ENCODE measurements around the gene CLEC20A.
"Not testable (repeated sequence)": the region's sequence is repeated elsewhere in the genome, so short reads cannot be mapped to it uniquely, and the experiment has no call there.

Gene CLEC20A

DNA sequence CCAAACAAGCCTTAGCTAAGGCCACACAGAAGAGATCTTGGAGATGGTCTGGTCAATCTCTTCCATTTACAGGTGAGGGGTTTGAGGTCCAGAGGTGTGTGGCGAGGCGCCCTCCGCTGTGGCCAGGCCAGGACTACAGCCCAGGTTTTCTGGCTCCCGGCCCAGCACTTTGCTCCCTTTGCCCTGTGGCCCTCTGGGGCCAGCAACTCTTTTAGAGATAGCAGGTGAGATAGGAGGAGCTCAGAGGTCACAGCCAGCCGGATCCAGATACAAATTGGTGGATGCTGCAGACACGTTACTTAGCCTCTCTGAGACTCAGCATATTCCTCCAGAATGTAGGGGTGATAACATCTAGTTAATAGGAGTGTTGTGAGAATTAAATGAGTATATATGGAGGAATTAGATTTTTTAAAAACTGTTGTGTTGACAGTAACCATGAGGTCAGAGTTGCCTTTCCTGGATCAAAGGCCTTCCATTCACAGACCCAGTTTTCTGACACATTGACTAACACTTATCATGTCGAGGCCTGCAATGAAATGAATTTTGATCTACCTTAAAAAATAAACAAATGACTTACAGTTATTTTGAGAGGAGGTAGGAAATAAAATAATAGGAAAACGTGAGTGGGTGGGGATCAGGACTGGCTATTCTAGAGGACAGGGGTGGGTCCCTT, 32.7 kb upstream of the CLEC20A start:
- DNase-seq (ENCODE audit: low read depth in 3 of 3) = no peak

DNA sequence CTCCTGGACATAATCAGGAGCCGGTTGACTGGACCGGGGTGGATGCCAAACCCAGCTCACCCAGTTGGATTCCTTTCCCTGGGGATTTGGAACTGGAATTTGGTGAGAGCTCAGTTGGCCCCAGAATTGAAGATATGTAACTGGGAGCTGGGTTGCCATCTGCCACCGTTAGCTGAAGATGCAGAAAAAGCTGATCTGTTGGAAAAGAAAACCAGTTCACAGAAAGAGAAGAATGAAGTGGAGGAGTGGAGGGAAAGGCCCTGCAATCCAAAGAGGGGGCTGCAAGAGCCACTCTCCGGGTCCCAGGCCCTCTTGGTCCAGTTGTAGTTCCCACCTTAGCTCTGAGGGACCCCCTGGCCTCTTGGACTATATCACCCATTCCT, 32.2 kb upstream of the CLEC20A start:
- no peak for DNase-seq (ENCODE audit: low read depth in 3 of 3)

DNA sequence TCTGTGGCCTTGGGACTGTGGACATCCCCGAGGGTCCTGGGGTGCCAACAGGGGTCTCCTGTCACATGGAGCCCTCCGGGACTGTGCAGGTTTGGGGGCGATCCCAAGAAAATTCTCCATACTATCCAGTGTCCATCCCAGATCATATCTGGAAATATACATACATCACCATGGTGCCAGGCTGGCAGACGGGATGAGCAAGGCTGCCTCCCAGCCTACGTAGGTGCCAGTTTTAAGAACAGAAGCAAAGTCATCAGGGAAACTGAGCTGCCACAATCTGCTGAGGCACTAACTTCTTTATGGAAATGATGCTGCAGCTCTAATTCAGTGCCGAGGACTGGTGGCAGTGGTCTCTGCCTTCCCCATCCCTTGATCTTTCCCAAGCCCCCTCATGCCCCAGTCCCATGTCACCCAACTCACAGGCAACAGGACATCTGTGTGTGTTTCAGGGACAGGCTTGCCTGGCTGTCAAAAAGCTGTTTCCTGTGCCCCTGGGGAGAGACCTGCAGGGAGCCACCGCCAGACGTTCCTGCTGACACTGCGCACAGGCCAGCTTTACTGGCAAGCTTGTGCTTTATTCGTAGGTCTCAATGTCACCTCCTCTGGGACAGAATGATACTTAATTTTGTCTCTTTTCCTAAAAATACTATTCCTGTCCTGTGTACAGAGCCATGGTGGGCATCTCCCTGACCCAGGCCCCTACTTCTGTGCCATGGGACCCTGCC, 31.6 kb upstream of the CLEC20A start:
- no peak for DNase-seq (ENCODE audit: low read depth in 3 of 3)

- no peak for DNase-seq (ENCODE audit: low read depth in 3 of 3)
Observed at GRCh38 chr1:178527117-178527516, 30.4 kb upstream of the CLEC20A start.

GRCh38 chr1:178521241-178521640, 24.5 kb upstream of the CLEC20A start:
- no peak for DNase-seq (ENCODE audit: low read depth in 3 of 3)

DNA sequence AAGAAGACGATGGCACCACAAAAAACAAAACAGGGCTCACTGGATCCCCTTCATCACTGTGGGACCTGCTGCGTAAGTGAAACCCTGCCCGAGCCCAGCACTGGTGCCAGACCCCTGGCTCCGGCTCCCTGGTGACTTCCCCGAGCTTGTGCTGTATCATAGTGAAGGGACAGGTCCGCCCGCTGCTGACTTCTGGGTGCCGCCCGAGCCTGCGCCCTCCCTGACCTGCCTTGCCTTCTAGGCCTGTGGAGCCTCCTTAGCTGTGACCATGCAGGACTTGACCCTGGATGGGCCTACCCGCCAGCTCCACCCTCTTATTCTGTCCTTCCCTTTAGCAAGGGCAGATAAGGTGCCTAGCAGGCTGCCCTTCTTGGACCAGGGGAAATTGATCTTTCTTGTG, 24.0 kb upstream of the CLEC20A start:
- DNase-seq (ENCODE audit: low read depth in 3 of 3) = no peak

- no peak for DNase-seq (ENCODE audit: low read depth in 3 of 3)
Observed at GRCh38 chr1:178518894-178519293, 22.1 kb upstream of the CLEC20A start.

GRCh38 chr1:178516110-178516509, 19.3 kb upstream of the CLEC20A start:
- DNase-seq (ENCODE audit: low read depth in 3 of 3) = no peak

- no peak for DNase-seq (ENCODE audit: low read depth in 3 of 3)
Observed at GRCh38 chr1:178513278-178513983, 16.7 kb upstream of the CLEC20A start.

- DNase-seq (ENCODE audit: low read depth in 3 of 3) = no peak
Observed at GRCh38 chr1:178512566-178513277, 16.0 kb upstream of the CLEC20A start, which contains the start of gene TEX35. TSS of gene TEX35 (plus strand) at chr1:178513109. CDS start at chr1:178513189, 80 bp downstream.

GRCh38 chr1:178510155-178510554, 13.4 kb upstream of the CLEC20A start:
- no peak for DNase-seq (ENCODE audit: low read depth in 3 of 3)

- DNase-seq (ENCODE audit: low read depth in 3 of 3) = no peak
Observed at GRCh38 chr1:178509414-178510007, 12.7 kb upstream of the CLEC20A start.

- no peak for DNase-seq (ENCODE audit: low read depth in 3 of 3)
Observed at GRCh38 chr1:178506669-178507068, 9.9 kb upstream of the CLEC20A start.

DNA sequence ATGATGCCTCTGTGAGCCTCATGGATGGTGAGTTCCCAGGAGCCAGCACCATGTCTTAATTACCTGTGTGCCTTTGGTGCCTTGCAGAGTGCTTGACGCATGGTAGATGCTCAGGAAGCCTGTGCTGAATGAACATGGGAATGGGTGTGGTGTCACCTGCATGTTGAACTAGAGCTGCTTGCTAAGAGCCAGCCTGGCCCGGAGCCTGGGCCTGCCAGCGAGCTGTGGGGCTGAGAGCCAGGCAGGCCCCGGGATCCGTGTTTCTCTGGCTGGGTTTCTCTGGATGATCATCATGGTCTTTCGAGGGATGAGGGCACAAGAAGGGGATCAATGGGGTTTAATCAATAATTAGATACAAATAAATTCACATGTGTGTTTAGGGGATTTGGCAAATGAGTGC, 9.4 kb upstream of the CLEC20A start:
- no peak for DNase-seq (ENCODE audit: low read depth in 3 of 3)

DNA sequence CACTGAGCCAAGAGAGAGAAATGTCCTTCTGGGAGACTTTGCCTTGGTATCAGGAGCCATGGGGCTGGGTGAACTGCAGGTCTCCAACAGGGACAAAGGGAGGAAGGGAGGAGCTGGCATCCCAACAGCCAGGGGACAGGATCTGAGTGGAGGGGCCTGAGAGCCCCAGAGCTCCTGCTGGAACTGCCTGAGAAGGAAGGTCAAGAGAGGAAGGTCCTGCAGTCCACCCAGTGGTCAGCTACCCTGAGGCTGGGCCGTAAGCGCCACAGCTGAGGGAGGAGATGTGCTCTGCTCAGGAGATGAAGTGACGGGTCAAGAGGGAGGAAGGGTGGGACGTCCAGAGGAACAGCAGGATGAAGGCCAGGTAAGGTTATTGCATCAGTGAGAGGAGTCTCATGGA, 7.5 kb upstream of the CLEC20A start:
- no peak for DNase-seq (ENCODE audit: low read depth in 3 of 3)

- DNase-seq (ENCODE audit: low read depth in 3 of 3) = no peak
Observed at GRCh38 chr1:178503849-178504248, 7.1 kb upstream of the CLEC20A start.

GRCh38 chr1:178503316-178503715, 6.6 kb upstream of the CLEC20A start:
- DNase-seq (ENCODE audit: low read depth in 3 of 3) = not testable (repeated sequence)

- no peak for DNase-seq (ENCODE audit: low read depth in 3 of 3)
Observed at GRCh38 chr1:178502856-178503255, 6.1 kb upstream of the CLEC20A start.

DNA sequence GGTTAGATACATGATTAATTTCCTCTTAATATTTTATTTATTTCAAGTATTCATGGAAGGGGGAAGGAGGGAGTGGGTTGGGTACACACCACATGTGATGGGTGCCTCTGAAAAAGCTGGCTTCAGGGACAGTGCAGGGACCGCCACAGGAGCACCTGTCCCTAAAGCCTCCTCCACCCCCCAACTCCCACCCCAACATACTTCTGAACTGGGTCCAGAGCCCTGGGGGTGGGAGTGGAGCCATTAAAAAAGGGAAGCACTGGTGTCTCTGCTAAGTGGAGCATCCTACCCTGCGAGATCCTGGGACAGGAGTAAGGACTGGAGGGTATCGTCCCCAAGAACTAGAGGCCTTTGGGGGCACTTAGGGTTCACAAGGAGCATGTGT, 5.6 kb upstream of the CLEC20A start:
- DNase-seq (ENCODE audit: low read depth in 3 of 3) = no peak

- peak; percentile 18 to 53 (median 19) for DNase-seq (ENCODE audit: low read depth in 3 of 3)
Observed at GRCh38 chr1:178501705-178502329, 5.1 kb upstream of the CLEC20A start.

DNA sequence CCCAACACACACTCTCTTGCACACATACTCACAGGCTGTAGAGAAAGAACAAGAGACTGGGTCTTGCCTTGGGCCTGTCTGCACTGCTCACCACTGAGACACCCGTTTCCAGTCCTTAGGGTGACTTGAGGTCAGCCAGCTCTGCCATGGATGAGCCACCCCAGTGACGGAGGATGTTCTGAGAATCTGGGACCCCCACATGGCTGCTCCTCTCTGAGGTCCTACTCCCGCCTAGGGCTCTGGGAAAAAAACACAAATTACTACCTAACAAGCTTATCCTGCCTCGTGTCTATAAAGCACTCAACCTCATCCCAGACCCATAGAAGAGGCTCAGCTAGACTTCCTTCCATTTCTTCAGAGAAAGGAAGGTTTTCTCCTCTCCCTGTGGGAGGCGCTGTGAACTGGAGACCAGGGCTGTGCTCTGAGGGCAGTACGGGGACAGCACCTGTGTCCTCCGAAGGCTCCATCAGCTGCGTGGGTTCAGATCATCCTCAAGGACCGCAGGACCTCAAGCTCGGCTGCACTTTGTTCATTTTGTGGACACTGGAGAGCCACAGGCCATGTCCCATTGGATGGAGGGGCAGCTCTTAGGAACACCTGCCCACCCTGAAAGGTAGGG, 4.3 kb upstream of the CLEC20A start:
- DNase-seq (ENCODE audit: low read depth in 3 of 3) = no peak

Data from stimulated activated CD4-positive, alpha-beta T cell treated with anti-CD3 and anti-CD28 coated beads, TNF-alpha, amount 100 ng/mL, for 24 hours (primary cell).